NCI-H2196 treated with DMSO at 0.1 percent for 48 hours (cell line): Measurements from ENCODE around the gene FLYWCH2.
"Not testable (repeated sequence)": the region's sequence is repeated elsewhere in the genome, so short reads cannot be mapped to it uniquely, and the experiment has no call there.

Experiments
- DNase-seq: peaks from one replicate; lab custom pipeline; 2025; ENCODE audit not compliant: unreplicated experiment; lab: John Stamatoyannopoulos, UW

Gene FLYWCH2

DNA sequence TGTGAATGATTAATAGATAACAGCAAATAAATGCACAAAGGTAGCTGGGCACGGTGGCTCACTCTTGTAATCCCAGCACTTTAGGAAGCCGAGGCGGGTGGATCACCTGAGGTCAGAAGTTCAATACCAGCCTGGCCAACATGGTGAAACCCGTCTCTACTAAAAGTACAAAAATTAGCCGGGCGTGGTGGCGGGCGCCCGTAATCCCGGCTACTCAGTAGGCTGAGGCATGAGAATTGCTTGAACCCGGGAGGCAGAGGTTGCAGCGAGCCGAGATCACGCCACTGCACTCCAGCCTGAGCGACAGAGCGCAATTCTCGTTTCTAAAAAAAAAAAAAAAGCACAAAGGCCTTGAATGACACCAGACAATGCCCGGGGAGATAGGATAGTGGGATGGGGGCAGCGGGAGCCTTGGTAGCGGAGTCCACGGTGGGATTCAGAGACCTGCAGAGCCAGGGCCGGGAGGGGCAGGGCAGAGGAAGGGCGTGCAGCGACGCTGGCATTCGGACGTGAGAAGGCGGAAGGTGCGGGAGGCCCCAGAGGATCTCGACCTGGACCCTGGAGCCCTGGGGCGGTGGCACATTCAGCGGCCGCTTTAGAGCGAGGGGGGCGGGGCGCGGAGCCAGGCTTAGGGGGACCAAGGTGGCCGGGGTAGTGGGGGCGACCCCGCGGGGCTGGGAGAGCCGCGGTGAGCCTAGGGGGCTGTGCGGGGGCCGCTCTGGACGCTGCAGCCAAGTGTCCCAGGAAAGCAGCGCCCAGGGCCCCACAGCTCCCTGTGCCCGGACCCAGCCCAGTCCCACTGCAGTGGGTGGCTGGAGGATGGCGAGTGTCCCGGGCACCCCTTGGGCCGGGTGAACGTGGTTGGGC is 999 bp upstream of the FLYWCH2 start:
- peak; percentile 29 for DNase-seq

DNA sequence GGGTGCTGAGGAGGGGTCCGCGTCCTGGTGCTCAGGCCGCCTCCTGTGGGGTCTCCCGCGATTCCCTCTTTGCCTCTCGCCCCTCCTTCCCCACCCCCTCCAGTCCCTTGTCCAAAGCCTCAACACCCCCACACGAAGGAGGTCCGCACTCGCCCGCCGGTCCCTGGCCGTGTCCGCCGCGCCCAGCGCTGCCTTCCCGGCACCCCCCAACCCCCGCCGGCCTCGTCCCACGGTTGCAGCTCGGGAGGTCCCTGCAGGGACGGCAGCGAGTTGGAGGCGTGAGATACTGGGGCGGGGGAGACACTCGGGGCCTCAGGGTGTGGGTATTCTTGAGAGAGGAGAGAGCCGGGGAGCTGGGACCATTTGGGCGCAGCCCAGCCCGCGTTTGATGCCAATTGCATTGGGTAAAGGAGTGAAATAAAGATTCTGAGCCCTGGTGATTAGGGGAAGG is 468 bp downstream of the FLYWCH2 start:
- DNase-seq: no peak

DNA sequence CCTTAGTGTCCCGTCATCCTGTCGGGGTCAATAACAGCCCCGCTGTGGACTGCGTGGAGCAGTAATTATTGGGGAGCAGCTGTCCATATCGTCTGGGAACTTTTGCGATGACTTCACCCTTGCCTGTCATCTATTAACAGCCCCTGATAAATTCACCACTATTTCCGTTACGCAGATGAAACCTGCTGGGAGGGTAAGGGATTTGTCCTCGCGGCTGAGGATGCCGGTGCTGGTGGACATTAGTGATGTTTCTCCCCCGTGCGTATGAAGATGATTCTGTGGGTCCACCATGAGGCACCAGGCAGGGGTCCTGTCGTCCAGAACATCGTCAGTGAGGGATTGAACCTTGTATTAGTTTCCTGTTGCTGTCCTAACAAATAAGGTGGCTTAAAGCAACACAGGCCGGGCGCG is 1.0 kb downstream of the FLYWCH2 start:
- DNase-seq: no peak

DNA sequence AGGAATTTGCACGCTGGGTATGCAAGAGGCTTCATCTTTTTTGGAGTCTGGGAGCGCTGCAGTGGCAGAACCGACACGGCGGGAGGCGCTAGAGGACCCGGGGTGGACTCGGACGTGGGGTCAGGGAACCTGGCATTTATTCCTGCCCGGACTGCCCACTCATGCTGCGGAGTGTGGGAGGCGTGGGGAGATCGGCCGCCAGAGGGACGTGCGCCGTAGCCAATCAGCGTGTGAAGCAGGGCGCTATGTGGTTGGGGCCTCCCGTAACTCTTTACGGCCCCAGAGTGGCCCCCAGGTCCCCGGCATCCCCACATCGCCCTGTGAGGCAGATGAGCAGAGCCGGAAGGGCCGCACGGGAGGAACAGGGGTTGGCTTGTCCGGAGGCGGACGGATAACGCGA is 11.2 kb downstream of the FLYWCH2 start:
- DNase-seq: no peak

DNA sequence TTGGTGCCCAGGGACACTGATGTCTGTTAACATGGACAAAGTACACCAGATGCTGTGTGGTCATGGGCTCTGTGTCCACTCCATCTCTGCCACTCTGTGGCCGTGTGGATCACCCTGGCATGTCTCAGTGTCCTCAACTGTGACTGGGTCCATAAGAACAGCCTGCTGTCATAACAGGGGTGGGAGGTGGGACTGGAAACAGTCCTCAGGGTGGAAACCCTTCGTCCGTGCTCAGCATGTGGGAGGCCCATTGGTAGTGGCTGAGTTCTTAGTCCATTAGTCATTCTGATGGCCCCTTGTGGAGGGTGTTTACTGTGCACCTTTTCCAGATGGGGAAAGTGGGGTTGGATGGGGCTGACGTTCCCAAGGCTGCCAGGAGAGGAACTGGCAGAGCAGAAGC is 12.8 kb downstream of the FLYWCH2 start:
- no peak for DNase-seq

DNA sequence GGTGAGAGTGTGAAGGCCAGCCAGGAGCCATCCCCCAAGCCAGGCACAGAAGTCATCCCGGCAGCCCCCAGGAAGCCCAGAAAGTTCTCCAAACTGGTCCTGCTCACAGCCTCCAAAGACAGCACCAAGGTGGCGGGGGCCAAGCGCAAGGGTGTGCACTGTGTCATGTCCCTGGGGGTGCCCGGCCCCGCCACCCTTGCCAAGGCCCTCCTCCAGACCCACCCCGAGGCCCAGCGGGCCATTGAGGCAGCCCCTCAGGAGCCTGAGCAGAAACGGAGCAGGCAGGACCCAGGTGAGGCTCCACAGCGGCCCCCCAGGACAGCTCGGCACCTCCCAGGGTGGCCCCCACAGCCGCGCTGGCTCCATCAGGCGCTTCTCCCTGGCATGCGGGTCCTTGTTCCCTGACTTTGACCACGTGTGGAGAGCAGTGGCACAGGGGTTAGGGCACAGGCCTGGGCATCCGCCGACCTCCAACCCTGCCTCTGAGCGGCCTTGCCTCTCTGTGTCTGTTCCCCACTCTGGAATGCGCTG is 13.5 kb downstream of the FLYWCH2 start:
- DNase-seq: no peak

DNA sequence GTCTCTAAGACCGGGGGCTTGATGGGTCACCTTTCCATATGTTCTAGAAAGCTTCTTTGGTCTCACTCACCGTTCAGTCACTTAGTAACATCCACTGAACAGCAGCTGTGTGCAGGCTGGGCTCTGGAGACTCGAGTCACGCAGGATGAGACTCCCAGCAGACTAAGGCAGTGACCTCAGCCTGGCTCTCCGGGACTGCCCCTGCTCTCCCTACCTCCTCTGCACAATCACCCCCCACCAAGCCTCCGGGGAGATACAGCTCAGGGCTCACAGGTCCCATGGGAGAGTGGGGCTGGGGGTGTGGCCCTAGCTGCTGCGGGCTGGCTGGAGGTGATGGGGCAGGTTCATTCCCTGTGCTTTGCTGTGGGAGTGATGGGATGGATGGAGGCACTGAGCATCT is 14.1 kb downstream of the FLYWCH2 start:
- DNase-seq: no peak

DNA sequence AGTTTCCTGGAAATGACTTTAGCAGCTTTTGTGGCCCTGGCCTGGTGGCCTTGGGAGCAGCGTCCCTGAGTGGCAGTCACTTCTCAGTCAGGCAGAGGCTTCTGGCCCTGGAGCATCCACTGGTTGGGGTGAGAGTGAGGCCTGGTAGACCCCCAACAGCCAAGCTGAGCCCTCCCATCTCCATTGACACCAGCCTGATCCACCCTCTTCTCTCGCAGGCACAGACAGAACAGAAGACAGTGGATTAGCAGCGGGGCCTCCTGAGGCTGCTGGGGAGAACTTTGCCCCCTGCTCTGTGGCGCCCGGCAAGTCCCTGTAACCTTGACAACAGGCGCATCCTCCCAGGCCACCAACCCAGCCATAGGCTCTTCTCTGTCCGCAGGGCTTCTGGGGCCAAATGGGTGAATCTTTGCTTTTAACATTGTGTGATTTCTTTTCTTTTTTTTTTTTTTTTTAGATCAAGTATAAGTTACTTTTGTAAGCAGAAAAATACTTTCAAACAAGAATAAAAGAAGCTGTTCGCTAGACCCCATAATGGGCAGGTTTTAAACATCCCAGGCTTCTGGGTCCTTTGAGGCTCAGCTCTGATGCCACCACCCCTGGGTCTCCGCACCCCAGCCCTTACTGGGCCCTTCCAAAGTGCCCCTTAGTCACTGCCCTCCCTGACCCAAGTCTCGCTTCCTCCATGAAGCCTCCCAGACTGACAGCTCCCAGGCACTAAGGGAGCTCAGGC is 16.0 kb downstream of the FLYWCH2 start:
- DNase-seq: no peak

DNA sequence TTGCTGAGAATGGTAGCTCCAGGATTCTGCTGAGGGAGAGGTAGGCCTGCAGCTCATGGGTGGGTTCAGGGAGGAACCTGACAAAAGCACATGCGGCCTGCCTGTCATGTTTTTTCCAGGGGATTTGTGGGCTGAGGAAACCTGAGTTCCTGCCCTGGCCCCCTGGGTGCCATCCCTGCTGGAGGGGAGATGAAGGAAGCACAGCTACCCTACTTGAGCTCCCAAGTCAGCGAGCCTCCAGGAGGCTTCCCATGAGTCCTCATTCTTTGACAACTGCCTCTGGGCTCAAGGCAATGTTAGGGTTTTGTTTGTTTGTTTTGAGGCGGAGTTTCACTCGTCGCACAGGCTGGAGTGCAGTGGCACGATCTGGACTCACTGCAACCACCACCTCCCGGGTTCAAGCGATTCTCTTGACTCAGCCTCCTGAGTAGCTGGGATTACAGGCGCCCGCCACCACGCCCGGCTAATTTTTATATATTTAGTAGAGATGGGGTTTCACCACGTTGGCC is 16.6 kb downstream of the FLYWCH2 start:
- no peak for DNase-seq

DNA sequence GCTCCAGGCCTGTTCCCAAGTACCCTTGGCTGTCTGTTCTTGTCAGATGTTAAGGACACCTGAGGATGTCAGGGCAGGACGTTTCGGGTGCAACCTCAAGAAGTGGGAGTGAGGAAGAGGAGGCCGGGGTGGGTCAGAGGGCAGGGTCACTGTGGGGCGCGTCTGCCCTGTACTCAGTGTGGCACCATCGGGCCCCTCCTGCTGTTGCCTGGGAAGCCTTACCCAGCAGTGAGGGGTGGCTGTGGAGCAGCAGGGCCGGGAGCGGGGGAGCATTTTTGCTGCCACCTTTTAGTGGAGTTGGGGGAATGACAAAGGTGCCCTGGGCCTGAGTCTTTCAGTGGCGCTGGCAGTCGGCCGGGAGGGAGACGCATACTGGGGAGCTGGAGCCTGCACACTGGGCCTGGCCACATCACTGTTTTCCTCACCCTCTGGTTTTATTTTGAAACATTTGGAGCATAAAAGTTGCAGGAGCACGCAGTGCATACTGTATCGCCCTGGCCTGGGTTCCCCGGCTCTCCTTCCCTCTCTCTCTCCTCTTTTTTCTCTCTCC is 17.6 kb downstream of the FLYWCH2 start:
- no peak for DNase-seq

DNA sequence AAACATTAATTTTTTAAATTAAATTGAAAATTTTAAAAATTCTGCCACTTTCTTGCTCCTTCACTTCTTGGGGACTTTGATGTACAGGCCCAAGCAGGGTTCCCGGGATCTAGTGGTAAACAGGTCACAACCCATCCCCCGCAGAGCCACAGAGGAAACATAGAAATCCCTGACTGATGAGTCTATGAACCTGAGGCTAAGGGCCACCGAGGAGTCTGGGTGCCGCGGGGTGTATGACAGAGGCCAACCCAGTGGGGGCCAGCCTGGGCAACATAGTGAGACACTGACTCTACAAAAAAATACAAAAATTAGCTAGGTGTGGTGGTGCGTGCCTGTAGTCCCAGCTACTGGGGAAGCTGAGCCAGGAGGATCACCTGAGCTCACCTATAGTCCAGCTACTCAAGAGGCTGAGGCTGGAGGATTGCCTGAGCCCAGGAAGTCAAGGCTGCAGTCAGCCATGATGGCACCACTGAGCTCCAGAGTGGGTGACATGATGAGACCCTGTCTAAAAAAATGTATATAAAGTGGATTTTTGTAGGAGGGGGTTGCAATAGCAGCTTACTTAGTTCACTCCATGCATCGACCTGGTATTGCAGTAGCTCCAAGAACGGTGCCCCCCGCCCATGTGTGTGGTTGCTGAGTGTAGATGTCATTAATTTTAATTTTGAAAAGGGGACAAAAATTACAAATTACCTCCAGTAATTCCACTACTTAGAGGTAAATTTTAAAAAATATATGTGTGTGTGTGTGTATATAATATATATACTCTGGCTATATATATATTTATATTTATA is 19.5 kb downstream of the FLYWCH2 start:
- DNase-seq: no peak

DNA sequence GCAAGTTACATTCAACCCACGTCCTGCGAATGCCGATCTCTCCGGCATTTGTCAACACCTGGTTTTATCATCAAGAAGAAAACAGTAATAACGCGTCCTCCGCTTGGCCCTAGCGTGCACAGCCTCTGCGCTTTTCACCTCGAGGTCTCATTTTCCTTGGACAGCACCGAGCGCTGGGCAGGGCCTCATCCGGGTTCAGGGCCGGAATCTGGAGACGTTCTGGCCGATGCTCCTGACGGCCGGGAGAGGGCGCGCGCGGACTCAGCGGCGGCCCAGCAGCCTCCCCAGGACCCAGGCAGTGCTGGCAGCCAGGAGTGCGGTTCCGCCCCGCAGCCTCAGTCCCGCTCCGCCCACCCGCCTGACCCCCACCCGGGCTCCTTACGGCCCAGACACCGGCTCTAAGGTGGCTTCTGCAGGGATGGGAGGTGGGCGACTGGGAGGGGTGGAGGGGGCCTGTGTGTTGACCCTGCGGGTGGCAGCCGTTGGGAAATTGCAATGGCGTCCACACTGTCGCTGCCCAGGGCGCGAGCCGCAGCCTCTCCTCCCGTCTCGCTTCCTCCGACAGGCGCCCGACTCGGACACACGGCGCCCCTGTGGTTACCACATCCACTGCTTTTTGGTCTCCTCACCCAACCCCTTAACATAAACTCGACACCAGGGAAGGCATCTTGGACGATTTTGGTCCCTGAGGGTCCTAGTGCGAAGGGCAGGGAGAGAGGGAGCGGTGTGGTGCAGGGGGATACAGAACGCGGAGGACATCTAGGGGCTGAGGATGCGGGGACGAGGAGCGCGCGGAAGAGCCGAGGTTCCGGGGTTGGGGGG is 21.3 kb downstream of the FLYWCH2 start:
- DNase-seq: peak; percentile 87

DNA sequence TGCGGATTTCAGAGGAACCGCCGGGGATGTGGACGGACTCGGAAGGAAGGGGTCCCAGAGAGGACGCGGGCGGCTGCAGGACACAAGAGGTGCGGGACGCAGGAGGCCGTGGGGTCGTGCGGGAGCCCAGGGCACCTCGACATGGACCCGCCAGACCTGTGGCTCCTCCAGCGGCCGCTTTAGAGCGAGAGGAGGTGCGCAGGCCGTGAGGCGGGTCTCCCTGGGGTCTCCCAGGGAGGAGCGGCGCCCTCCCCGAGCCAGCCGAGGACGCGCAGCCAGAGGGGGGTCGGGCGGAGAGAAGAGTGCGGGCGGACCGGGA is 21.9 kb downstream of the FLYWCH2 start:
- no peak for DNase-seq

DNA sequence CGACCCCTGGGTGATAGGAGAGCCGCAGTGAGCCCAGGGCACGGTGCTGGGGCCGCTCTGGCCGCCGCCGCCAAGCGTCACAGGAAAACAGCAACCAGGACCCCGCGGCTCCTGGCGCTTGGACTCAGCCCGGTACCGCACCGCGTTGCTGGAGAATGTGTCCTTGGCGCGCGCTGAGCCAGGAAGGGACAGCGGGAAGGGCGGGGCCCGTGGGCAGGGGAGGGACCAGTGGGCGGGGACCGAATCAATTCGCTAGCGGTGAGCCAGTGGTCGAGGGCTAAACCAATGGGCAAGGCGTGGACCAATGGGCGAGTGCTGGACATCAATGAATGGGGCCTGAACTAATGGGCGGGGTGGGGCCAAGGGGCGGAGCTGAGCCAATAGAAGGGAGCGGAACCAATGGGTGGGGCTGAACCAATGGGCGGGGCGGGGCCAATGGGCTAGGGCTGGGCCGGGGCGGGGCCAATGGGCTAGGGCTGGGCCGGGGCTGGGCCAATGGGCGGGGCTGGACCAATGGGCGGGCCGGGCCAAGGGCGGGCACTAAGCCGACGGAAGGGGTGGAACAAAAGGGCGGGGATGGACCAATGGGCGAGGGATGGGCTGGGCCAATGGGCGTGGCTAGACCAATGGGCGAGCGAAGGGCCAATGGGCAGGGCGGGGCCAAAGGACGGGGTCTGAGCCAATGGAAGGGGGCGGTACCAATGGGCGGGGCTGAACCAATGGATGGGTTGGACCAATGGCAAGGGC is 22.4 kb downstream of the FLYWCH2 start:
- peak; percentile 99 for DNase-seq

DNA sequence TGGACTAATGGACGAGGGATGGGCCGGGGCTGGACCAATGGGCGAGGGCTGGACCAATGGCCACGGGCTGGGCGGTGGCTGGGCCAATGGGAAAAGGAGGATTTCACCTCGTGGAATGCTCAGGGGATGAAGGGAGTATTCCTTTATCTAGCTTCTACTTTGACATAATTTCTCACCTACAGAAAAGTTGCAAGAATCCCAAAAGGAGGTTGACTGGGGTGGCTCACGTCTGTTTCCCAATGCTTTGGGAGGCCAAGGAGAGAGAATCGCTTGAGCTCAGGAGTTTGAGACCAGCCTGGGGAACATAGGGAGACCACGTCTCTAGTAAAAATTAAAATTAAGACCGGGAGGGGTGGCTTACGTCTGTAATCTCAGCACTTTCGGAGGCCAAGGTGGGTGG is 23.0 kb downstream of the FLYWCH2 start:
- DNase-seq: no peak

DNA sequence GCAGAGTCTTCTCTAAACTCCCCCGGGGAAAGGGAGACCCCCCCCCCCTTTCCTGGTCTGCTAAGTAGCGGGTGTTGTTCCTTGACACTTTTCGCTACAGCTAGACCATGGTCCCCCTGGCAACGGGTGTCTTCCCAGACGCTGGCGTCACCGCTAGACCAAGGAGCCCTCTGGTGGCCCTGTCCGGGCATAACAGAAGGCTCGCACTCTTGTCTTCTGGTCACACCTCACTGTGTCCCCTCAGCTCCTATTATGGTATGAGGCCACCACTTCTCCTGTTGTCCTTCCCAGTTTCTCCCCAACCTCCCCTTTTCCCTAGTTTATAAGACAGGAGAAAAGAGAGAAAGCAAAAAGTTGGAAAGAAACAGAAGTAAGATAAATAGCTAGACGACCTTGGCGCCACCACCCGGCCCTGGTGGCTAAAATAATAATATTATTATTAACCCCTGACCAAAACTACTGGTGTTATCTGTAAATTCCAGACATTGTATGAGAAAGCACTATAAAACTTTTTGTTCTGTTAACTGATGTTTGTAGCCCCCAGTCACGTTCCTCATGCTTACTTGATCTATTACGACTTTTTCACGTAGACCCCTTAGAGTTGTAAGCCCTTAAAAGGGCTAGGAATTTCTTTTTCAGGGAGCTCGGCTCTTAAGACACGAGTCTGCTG is 24.2 kb downstream of the FLYWCH2 start:
- DNase-seq: not testable (repeated sequence)

DNA sequence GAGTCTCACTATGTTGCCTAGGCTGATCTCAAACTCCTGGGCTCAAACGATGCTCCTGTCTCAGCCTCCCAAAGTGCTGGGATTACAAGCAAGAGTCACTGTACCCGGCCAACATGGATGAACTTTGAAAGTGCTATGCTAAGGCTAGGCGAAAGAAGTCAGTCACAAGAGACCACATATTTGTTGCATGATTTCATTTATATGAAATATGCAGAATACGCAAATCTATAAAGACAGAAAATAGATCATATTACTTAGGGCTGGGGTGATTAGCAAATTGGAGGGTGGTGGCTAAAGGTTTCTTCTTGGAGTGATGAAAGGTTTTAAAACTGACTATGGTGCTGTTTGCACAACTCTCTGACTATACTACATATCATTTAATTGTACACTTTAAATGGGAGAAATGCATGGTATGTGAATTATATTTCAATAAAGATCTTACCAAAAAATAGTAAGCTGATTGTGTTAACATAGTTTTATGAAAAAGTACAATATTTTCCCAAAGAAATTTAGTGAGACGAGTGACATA is 27.5 kb downstream of the FLYWCH2 start:
- no peak for DNase-seq

DNA sequence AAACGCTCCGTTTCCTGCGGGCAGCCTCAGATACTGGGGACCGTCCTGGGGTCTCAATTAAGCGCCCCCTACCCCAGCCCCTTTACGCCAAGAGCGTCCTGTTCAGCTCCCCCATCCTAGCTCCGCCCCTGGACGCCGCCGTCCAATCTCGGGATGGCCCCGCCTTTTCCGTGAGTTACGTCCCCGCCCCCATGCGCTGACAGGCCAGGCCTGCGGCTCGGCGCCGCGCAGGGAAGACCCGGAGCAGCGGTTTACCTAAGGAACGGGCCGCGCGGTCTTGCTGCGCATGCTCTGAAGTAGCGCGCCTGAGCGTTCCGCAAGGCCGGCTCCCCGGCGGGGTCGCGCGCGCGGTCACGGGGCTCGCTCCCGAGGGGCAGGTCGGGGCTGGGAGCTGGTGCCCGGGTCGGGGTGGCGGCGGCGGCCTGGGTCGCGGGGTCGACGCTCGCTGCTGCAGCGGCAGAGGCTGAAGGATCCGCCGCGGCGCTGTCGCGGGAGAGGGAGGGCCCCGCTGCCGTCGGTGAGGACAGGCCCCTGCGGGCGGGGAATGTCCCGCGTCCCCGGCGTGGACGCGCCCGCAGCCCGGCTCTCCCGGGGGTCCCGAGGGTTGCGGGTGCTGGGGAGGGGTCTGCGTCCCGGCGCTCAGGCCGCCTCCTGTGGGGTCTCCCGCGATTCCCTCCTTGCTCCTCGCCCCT is 28.8 kb downstream of the FLYWCH2 start, which contains the start of gene FLYWCH1:
TSS of gene FLYWCH1 (plus strand) at position 294 of the 692 bp plus-strand sequence. CDS start 17,755 bp downstream, outside the sequence.
- DNase-seq: peak; percentile 95
